Spleen (tissue), 11 donors: ENCODE measurements around the gene STK39. TPM values are rescaled to one million over a fixed set of nuclear protein-coding genes. Genes with fewer than 3 reads are reported as not detected.

Source experiments
- DNase-seq: peaks from one replicate; pipeline ENCODE4 v3.0.0-alpha.2; 2020
- H3K27ac ChIP-seq, 8 donors: fragments of 200-600 bp; sonication (generic) in 7 of 8; 1 replicate in 4 of 8; 2 replicates in 4 of 8; pipeline versions ENCODE4 v1.5.0 to v1.8.0; 2016 to 2021; ENCODE audit warnings: inconsistent platforms in 4 of 8, mild to moderate bottlenecking in 4 of 8, moderate library complexity in 1 of 8
- H3K27me3 ChIP-seq, 7 donors: fragments of 200-600 bp; sonication (generic) in 6 of 7; replicated peaks in 1 of 7; 1 replicate in 4 of 7; 2 replicates in 3 of 7; pipeline versions ENCODE4 v1.5.0 to v1.8.0; 2016 to 2021; ENCODE audit warnings: inconsistent platforms in 3 of 7, mild to moderate bottlenecking in 1 of 7
- H3K36me3 ChIP-seq, 6 donors: fragments of 200-600 bp; sonication (generic) in 5 of 6; 1 replicate in 4 of 6; 2 replicates in 2 of 6; pipeline versions ENCODE4 v1.5.0 to v1.8.0; 2016 to 2021; ENCODE audit warnings: inconsistent platforms in 2 of 6
- H3K4me1 ChIP-seq, 6 donors: fragments of 200-600 bp; sonication (generic) in 5 of 6; 1 replicate in 3 of 6; 2 replicates in 3 of 6; pipeline versions ENCODE4 v1.5.0 to v1.8.0; 2016 to 2021; ENCODE audit warnings: inconsistent platforms in 3 of 6
- H3K4me3 ChIP-seq, 8 donors: fragments of 200-600 bp; sonication (generic) in 7 of 8; 1 replicate in 4 of 8; 2 replicates in 4 of 8; pipeline versions ENCODE4 v1.5.0 to v1.8.0; 2016 to 2021; ENCODE audit warnings: inconsistent platforms in 4 of 8, mild to moderate bottlenecking in 4 of 8, moderate library complexity in 2 of 8
- H3K9me3 ChIP-seq, 8 donors: fragments of 200-600 bp; sonication (generic) in 7 of 8; 1 replicate in 4 of 8; 2 replicates in 4 of 8; pipeline versions ENCODE4 v1.5.0 to v1.8.0; 2016 to 2021; ENCODE audit warnings: inconsistent platforms in 4 of 8
- POLR2A ChIP-seq, 3 donors: fragments of 450-650 bp; IDR thresholded peaks; one replicate each; pipeline ENCODE4 v1.5.1; 2017; ENCODE audit warnings: antibody characterized with exemption in 3 of 3, mild to moderate bottlenecking in 1 of 3
- POLR2AphosphoS5 ChIP-seq, 3 donors: sonication (generic); formaldehyde crosslinking; IDR thresholded peaks; one replicate each; pipeline ENCODE4 v1.5.1; 2017; ENCODE audit warnings: antibody characterized with exemption in 3 of 3
- WGBS, 5 donors: extraction: QIAGEN DNeasy Blood & Tissue Kit in 3 of 5; methylation state at CpG; one replicate each; pipeline versions ENCODE4 v1.1.5 to v1.1.7; 2013 to 2018; 5-methylcytosine and 5-hydroxymethylcytosine counted together
- intact Hi-C: fragments of 100-400 bp; cut with DNase I; formaldehyde crosslinking; loops from one replicate; pipeline ENCODE4 v1.15.0; 2023; ENCODE audit warnings: low total_unique reads
- polyA plus RNA-seq, 3 donors: library from polyadenylated mRNA; stranded (reverse); fragments of 200-250 nt; gene quantifications; one replicate each; pipeline ENCODE4 v1.2.1, GENCODE V29; 2013
- total RNA-seq, 7 donors: library from RNA; depleted of rRNA in 3 of 7; stranded (reverse); fragments of >200 nt in 3 of 7; fragmentation: NEBNext Ultra II Directional in 4 of 7; extraction: Animal tissue kit (Norgen Biotek cat#: 25700) in 4 of 7; gene quantifications; one replicate each; pipeline versions ENCODE4 v1.1.0 to v1.2.1, GENCODE V29; 2016 to 2021
- TF ChIP-seq, protein P1 (sequence below), 11 experiments: fragments of 200-600 bp in 7 of 11; fragments of 450-650 bp in 4 of 11; sonication (generic) in 4 of 11; IDR thresholded peaks in 8 of 11; conservative IDR thresholded peaks in 3 of 11; 1 replicate in 7 of 11; 2 replicates in 4 of 11; pipeline versions ENCODE4 v1.4.0 to v1.8.0; 2016 to 2021; ENCODE audit warnings: antibody characterized with exemption in 11 of 11, inconsistent platforms in 4 of 11, mild to moderate bottlenecking in 1 of 11
- donor health status: healthy with polysubstance abuse.
- donor health status: DM: no; HTN: no; CAD: no; lungs with moderate emphysema.
- donor health status: DM: no; HTN: no; CAD: no.
- donor health status: Bipolar disorder and iron deficiency.
- donor health status: healthy.
- donor health status: DM: no; HTN: no; CAD: no.
- donor health status: DM: yes; HTN: yes; CAD: no.

STK39 gene
- total and polyA plus RNA-seq, 10 donors, result 8.6 to 17.8 (median 11.0) TPM

DNA sequence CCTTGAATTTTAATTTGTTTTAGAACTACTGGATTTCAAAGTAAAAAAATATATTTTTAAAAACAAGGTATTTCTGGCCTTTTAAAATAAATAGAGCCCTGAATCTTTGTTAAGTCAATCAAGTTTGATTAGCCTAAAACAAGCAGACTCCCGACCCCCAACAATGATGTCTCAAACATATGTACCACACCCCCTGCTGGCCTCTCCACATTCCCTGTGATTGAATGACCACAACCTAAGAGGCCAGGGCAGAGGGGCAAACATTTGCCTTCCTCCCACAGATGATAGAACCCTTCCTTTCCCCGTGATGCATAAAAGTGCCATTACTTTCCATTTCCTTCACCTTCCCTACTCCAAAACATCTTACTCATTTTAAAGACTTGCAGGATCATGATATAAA, 130.9 kb downstream of the STK39 start:
- peaks cover 0 to 35% (median 0%) of the 10 kb centered on the region in 6 donors for H3K36me3 ChIP-seq
- no peak overlapping the region for H3K27ac ChIP-seq
- peaks cover 0 to 16% (median 8%) of the 10 kb centered on the region in 6 donors for H3K4me1 ChIP-seq
- no peak overlapping the region for H3K4me3 ChIP-seq
- TF ChIP-seq, protein P1, sequence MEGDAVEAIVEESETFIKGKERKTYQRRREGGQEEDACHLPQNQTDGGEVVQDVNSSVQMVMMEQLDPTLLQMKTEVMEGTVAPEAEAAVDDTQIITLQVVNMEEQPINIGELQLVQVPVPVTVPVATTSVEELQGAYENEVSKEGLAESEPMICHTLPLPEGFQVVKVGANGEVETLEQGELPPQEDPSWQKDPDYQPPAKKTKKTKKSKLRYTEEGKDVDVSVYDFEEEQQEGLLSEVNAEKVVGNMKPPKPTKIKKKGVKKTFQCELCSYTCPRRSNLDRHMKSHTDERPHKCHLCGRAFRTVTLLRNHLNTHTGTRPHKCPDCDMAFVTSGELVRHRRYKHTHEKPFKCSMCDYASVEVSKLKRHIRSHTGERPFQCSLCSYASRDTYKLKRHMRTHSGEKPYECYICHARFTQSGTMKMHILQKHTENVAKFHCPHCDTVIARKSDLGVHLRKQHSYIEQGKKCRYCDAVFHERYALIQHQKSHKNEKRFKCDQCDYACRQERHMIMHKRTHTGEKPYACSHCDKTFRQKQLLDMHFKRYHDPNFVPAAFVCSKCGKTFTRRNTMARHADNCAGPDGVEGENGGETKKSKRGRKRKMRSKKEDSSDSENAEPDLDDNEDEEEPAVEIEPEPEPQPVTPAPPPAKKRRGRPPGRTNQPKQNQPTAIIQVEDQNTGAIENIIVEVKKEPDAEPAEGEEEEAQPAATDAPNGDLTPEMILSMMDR (IDR thresholded peaks at IDR 0.05 in 8 of 11, conservative IDR thresholded peaks at IDR 0.05 in 3 of 11), result no peak
- TF ChIP-seq POLR2A (IDR thresholded peaks at IDR 0.05), result no peak
- TF ChIP-seq POLR2AphosphoS5 (IDR thresholded peaks at IDR 0.05), result no peak
- intact Hi-C loops, result loop anchor here (5.0 kb wide), 1 partner anchor 1584 kb away; no protein-coding TSS in a partner anchor
- H3K9me3 ChIP-seq, result no peaks in the 10 kb centered on the region
- DNase-seq, result no peak
- no peaks in the 10 kb centered on the region for H3K27me3 ChIP-seq
- 73 to 88% (median 80%) methylated on average over 2 of the region's 2 CpGs for WGBS, 5 donors

- Histone ChIP-seq H3K4me1 (peaks cover 0 to 15% (median 8%) of the 10 kb centered on the region in 6 donors), H3K9me3 (no peaks in the 10 kb centered on the region), H3K4me3 (no peak overlapping the region), H3K27ac (no peak overlapping the region), H3K36me3 (peaks cover 0 to 35% (median 0%) of the 10 kb centered on the region in 6 donors), H3K27me3 (no peaks in the 10 kb centered on the region)
- TF ChIP-seq POLR2AphosphoS5 (IDR thresholded peaks at IDR 0.05) (no peak), POLR2A (IDR thresholded peaks at IDR 0.05) (no peak)
- TF ChIP-seq, protein P1 (IDR thresholded peaks at IDR 0.05 in 8 of 11, conservative IDR thresholded peaks at IDR 0.05 in 3 of 11), result no peak
- DNase-seq, result no peak
- intact Hi-C loops, result loop anchor here (5.0 kb wide), 1 partner anchor 1582 kb away; no protein-coding TSS in a partner anchor
- 89 to 99% (median 95%) methylated on average over 7 of the region's 7 CpGs for WGBS, 5 donors
These were observed 132.8 kb downstream of the STK39 start for GRCh38 chr2:168114619-168115018.

DNA sequence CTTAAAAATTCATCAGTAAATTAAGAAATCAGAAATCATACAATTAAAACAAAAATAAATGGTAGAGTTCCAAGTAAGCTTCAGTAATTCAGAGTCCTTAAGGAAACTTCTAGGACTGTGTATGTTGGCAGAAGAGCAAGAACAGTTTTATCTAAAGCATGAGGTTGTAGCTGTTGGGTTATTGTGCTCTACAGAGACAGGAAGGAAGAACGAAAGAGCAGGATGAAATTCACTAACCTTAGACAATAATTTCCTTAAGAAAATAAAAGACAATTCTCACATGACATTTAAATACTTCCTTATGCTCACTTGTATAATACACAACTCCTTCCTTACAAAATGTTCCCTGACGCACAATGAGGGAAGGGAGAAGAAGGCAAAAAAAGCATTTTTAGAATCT, 133.4 kb downstream of the STK39 start:
- no peaks in the 10 kb centered on the region for H3K27me3 ChIP-seq
- H3K4me1 ChIP-seq, result peaks cover 0 to 9% (median 4%) of the 10 kb centered on the region in 6 donors
- DNase-seq, result no peak
- H3K36me3 ChIP-seq, result peaks cover 0 to 35% (median 0%) of the 10 kb centered on the region in 6 donors
- WGBS, 5 donors, result 56 to 70% (median 63%) methylated on average over 2 of the region's 2 CpGs
- TF ChIP-seq POLR2A (IDR thresholded peaks at IDR 0.05), result no peak
- TF ChIP-seq POLR2AphosphoS5 (IDR thresholded peaks at IDR 0.05), result no peak
- TF ChIP-seq, protein P1 (IDR thresholded peaks at IDR 0.05 in 8 of 11, conservative IDR thresholded peaks at IDR 0.05 in 3 of 11), result no peak
- H3K27ac ChIP-seq, result no peak overlapping the region
- H3K4me3 ChIP-seq, result no peak overlapping the region
- intact Hi-C loops, result no loop called here
- H3K9me3 ChIP-seq, result no peaks in the 10 kb centered on the region

- WGBS, 5 donors, result 54 to 67% (median 61%) methylated on average over 2 of the region's 2 CpGs
- intact Hi-C loops, result no loop called here
- Histone ChIP-seq H3K9me3 (no peaks in the 10 kb centered on the region), H3K4me1 (no peaks in the 10 kb centered on the region), H3K27ac (no peak overlapping the region), H3K4me3 (no peak overlapping the region), H3K27me3 (no peaks in the 10 kb centered on the region), H3K36me3 (peaks cover 0 to 19% (median 0%) of the 10 kb centered on the region in 6 donors)
- DNase-seq, result no peak
- TF ChIP-seq, protein P1 (IDR thresholded peaks at IDR 0.05 in 8 of 11, conservative IDR thresholded peaks at IDR 0.05 in 3 of 11), result no peak
- TF ChIP-seq POLR2A (IDR thresholded peaks at IDR 0.05), result no peak
These were observed 140.1 kb downstream of the STK39 start for GRCh38 chr2:168107322-168107721.
